ENCODE results near the gene CCDC9B.

- no peak for TF ChIP-seq CTCF (IDR thresholded peaks at IDR 0.05; ENCODE audit: insufficient read depth, low read depth, low read length)
- no peak for TF ChIP-seq EZH2 (IDR thresholded peaks at IDR 0.05; ENCODE audit: insufficient read depth, low read length)
Measured at GRCh38 chr15:40369474-40369869, 28.7 kb upstream of the CCDC9B start.

All from astrocyte (in vitro differentiated cells and primary cell).